Right lobe of liver (tissue), 4 donors: ENCODE measurements around the gene ASPG.

Experiments
- CTCF ChIP-seq, 4 donors: fragments of 200-600 bp in 3 of 4; fragments of 450-650 bp in 1 of 4; IDR thresholded peaks; one replicate each; pipeline versions ENCODE4 v1.5.1 to v1.8.0; 2016 to 2022; ENCODE audit warnings: antibody characterized with exemption in 4 of 4, mild to moderate bottlenecking in 2 of 4
- POLR2A ChIP-seq: fragments of 450-650 bp; IDR thresholded peaks from one replicate; pipeline ENCODE4 v1.6.1; 2017; ENCODE audit warnings: antibody characterized with exemption, mild to moderate bottlenecking
- donor health status: DM: no; HTN: no; CAD: no.
- donor health status: DM: no; HTN: no; CAD: no.
- donor health status: DM: no; HTN: yes; CAD: no.

GRCh38 chr14:104129556-104129955, 44.1 kb downstream of the ASPG start:
- TF ChIP-seq POLR2A (no peak), CTCF (IDR thresholded peaks at IDR 0.05) (no peak)
